K562 (cell line): ENCODE data around the gene ZC3H18. TPM values are rescaled to one million over a fixed set of nuclear protein-coding genes. Genes with fewer than 3 reads are reported as not detected.
A peak's percentile ranks its signal among the peaks of the same experiment; 100 is the strongest.

ENCODE experiments used
- CTCF ChIP-seq, 3 experiments: IDR thresholded peaks in 2 of 3; conservative IDR thresholded peaks in 1 of 3; 2 replicates each; pipeline ENCODE4 v1.5.1; 2011 to 2012; ENCODE audit warnings: low read length in 3 of 3, mild to moderate bottlenecking in 3 of 3, control low read depth in 2 of 3, improper control_type of control experiment in 1 of 3, inconsistent platforms in 1 of 3, low read depth in 1 of 3, mixed read lengths in 1 of 3, moderate library complexity in 1 of 3; ENCODE audit not compliant: insufficient read depth in 2 of 3
- EP400 ChIP-seq: fragments of 450-650 bp; IDR thresholded peaks from 2 replicates; pipeline ENCODE4 v1.6.1; 2017; ENCODE audit warnings: antibody characterized with exemption, mild to moderate bottlenecking, moderate library complexity
- LCOR ChIP-seq: sonication (generic); formaldehyde crosslinking; IDR thresholded peaks from 2 replicates; pipeline ENCODE4 v1.8.0; 2022; ENCODE audit warnings: mild to moderate bottlenecking, missing genetic modification reagents
- MAZ ChIP-seq, 2 experiments: fragments of 450-650 bp in 1 of 2; sonication (generic) in 1 of 2; formaldehyde crosslinking; IDR thresholded peaks in 1 of 2; conservative IDR thresholded peaks in 1 of 2; 2 replicates each; pipeline versions ENCODE4 v1.4.0 to v1.5.0; 2020; ENCODE audit warnings: mild to moderate bottlenecking in 1 of 2, missing genetic modification reagents in 1 of 2
- MNT ChIP-seq, 2 experiments: fragments of 450-650 bp; conservative IDR thresholded peaks; 2 replicates each; pipeline ENCODE4 v1.6.1; 2017; ENCODE audit warnings: mild to moderate bottlenecking in 2 of 2, moderate library complexity in 2 of 2
- MXI1 ChIP-seq: IDR thresholded peaks from 2 replicates; pipeline ENCODE4 v1.6.1; 2011; ENCODE audit warnings: low read depth, mild to moderate bottlenecking, improper control_type of control experiment, low read length
- NCOR1 ChIP-seq: fragments of 450-650 bp; IDR thresholded peaks from 2 replicates; pipeline ENCODE4 v1.6.1; 2016; ENCODE audit warnings: mild to moderate bottlenecking, moderate library complexity
- NR1H2 ChIP-seq: sonication (generic); formaldehyde crosslinking; IDR thresholded peaks from 2 replicates; pipeline ENCODE4 v1.4.0; 2020; ENCODE audit warnings: mild to moderate bottlenecking, missing genetic modification reagents
- PCBP1 ChIP-seq: fragments of 200-400 bp; formaldehyde crosslinking; IDR thresholded peaks from 2 replicates; pipeline ENCODE4 v1.6.1; 2018; ENCODE audit warnings: mild to moderate bottlenecking, low read depth, low read length; ENCODE audit not compliant: poor library complexity, severe bottlenecking
- PHF8 ChIP-seq: fragments of 200-600 bp; sonication (generic); IDR thresholded peaks from 2 replicates; pipeline ENCODE4 v1.6.1; 2012; ENCODE audit warnings: mixed run types, mild to moderate bottlenecking, inconsistent platforms, low read length, moderate library complexity, borderline replicate concordance
- POLR2B ChIP-seq: fragments of 450-650 bp; IDR thresholded peaks from 2 replicates; pipeline ENCODE4 v1.6.1; 2018; ENCODE audit warnings: low read depth; ENCODE audit not compliant: partially characterized antibody
- RBFOX2 ChIP-seq: fragments of 200-400 bp; formaldehyde crosslinking; IDR thresholded peaks from 2 replicates; pipeline ENCODE4 v1.6.1; 2017; ENCODE audit warnings: low read depth, mild to moderate bottlenecking, low read length, moderate library complexity
- SAP30 ChIP-seq: fragments of 200-600 bp; sonication (generic); IDR thresholded peaks from 2 replicates; pipeline ENCODE4 v1.6.1; 2012; ENCODE audit warnings: borderline replicate concordance, low read depth, mild to moderate bottlenecking, moderate library complexity, low read length, control low read depth, inconsistent platforms; ENCODE audit not compliant: insufficient read depth, poor library complexity, severe bottlenecking
- SMC3 ChIP-seq: conservative IDR thresholded peaks from 2 replicates; pipeline ENCODE4 v1.6.1; 2011; ENCODE audit warnings: low read depth, low read length, improper control_type of control experiment; ENCODE audit not compliant: insufficient read depth
- STAG1 ChIP-seq: sonication (generic); formaldehyde crosslinking; IDR thresholded peaks from 2 replicates; pipeline ENCODE4 v1.5.0; 2020; ENCODE audit warnings: missing genetic modification reagents, borderline replicate concordance
- STAT5A ChIP-seq: IDR thresholded peaks from 2 replicates; pipeline ENCODE4 v1.6.1; 2012; ENCODE audit warnings: low read length, inconsistent platforms, borderline replicate concordance
- TFAP4 ChIP-seq: sonication (generic); formaldehyde crosslinking; IDR thresholded peaks from 2 replicates; pipeline ENCODE4 v1.8.0; 2022; ENCODE audit warnings: missing genetic modification reagents, mild to moderate bottlenecking, moderate library complexity, borderline replicate concordance
- YY1 ChIP-seq, 3 experiments: IDR thresholded peaks; 2 replicates each; pipeline ENCODE4 v1.6.1; 2011; ENCODE audit warnings: low read length in 2 of 3, mild to moderate bottlenecking in 2 of 3, moderate library complexity in 2 of 3, borderline replicate concordance in 1 of 3, control low read depth in 1 of 3, low read depth in 1 of 3; ENCODE audit not compliant: insufficient read depth in 3 of 3, insufficient replicate concordance in 2 of 3, control insufficient read depth in 1 of 3, insufficient read length in 1 of 3; ENCODE audit errors: extremely low read depth in 1 of 3
- ZNF316 ChIP-seq: fragments of 450-650 bp; IDR thresholded peaks from 2 replicates; pipeline ENCODE4 v1.6.1; 2016
- ZNF511 ChIP-seq: sonication (generic); formaldehyde crosslinking; IDR thresholded peaks from 2 replicates; pipeline ENCODE4 v1.8.0; 2022; ENCODE audit warnings: mild to moderate bottlenecking, missing genetic modification reagents
- polyA plus RNA-seq, 8 experiments: library from polyadenylated mRNA; depleted of rRNA in 4 of 8; stranded (reverse) in 5 of 8; unstranded in 3 of 8; fragments of >200 nt; fragmentation: Nextera tagmentation in 2 of 8; fragmentation: Illumina TruSeq in 1 of 8; extraction: Ambion mirVana in 2 of 8; extraction: Trizol in 1 of 8; gene quantifications; 2 replicates each; pipeline versions ENCODE4 v1.2.1 to v1.2.3, GENCODE V29; 2011 to 2014; ENCODE audit warnings: inconsistent platforms in 1 of 8, missing spikeins in 1 of 8
- total RNA-seq, 7 experiments: library from RNA; depleted of rRNA in 6 of 7; stranded (reverse); fragments of >200 nt in 6 of 7; fragmentation: Illumina TruSeq in 2 of 7; extraction: Trizol in 2 of 7; gene quantifications; 2 replicates each; pipeline versions ENCODE4 v1.2.1 to v1.2.3, GENCODE V29; 2011 to 2021; ENCODE audit warnings: low replicate concordance in 1 of 7

Gene ZC3H18
- total and polyA plus RNA-seq, 9 of the 15 experiments (the other 6 are each of a cell fraction or from before 2014, with no cell fraction given), result 1.7 to 88.7 (median 26.9) TPM

- TF ChIP-seq CTCF (IDR thresholded peaks at IDR 0.05 in 2 of 3, conservative IDR thresholded peaks at IDR 0.05 in 1 of 3; ENCODE audit: insufficient read depth in 2 of 3, low read depth in 1 of 3, low read length in 3 of 3), result no peak
- TF ChIP-seq STAG1, result no peak
- peak; percentile 35 for TF ChIP-seq POLR2B
- peak; percentile 80; the same call in 1 of the 2 replicates for TF ChIP-seq EP400
- peak; percentile 84; the same call in 1 of the 2 replicates for TF ChIP-seq PHF8
- TF ChIP-seq PCBP1, result peak; percentile 78
- TF ChIP-seq NCOR1, result no peak
- peak in 1 of 2 experiments; percentile 76; a peak in 1 of 4 replicates for TF ChIP-seq MNT (conservative IDR thresholded peaks at IDR 0.05)
- TF ChIP-seq NR1H2 (CRISPR knock-in tag), result 0 out of 2 replicates have a peak, but pooled peaks have one; percentile 34
- TF ChIP-seq SMC3, result 0 out of 2 replicates have a peak, but pooled peaks have one; percentile 3
- TF ChIP-seq LCOR (CRISPR knock-in tag), result 0 out of 2 replicates have a peak, but pooled peaks have one; percentile 23
- TF ChIP-seq MXI1, result peak; percentile 51; the same call in 1 of the 2 replicates
- peak in 1 of 2 experiments; percentile 83; a peak in 2 of 4 replicates for TF ChIP-seq MAZ (CRISPR knock-in tag; conservative IDR thresholded peaks at IDR 0.05 in 1 of 2, IDR thresholded peaks at IDR 0.05 in 1 of 2)
- peak; percentile 81 for TF ChIP-seq RBFOX2
- TF ChIP-seq TFAP4, result peak; percentile 70
- TF ChIP-seq ZNF511 (CRISPR knock-in tag), result peak; percentile 14; the same call in 1 of the 2 replicates
- TF ChIP-seq YY1 (IDR thresholded peaks at IDR 0.05; ENCODE audit: borderline replicate concordance in 1 of 3, control insufficient read depth in 1 of 3, extremely low read depth in 1 of 3, insufficient read depth in 3 of 3, insufficient read length in 1 of 3, insufficient replicate concordance in 2 of 3, low read depth in 1 of 3, low read length in 2 of 3), result peak in 1 of 3 experiments; percentile 76
- TF ChIP-seq SAP30, result peak; percentile 46
- TF ChIP-seq STAT5A, result no peak
- TF ChIP-seq ZNF316, result no peak
Measured at GRCh38 chr16:88650749-88651275, 80.6 kb downstream of the ZC3H18 start, which contains the start of gene CYBA (continued).
